OCI-LY1 (cell line): ENCODE measurements around the gene LMOD1.
"Not testable (repeated sequence)": the region's sequence is repeated elsewhere in the genome, so short reads cannot be mapped to it uniquely, and the experiment has no call there.

Experiments used
- H2AFZ ChIP-seq: fragments of 200-600 bp; sonication (generic), shearing (Covaris generic); 2 replicates; pipeline ENCODE4 v1.6.0; 2014; ENCODE audit warnings: antibody characterized with exemption, mild to moderate bottlenecking, low read length
- H3F3A ChIP-seq: fragments of 200-600 bp; sonication (generic), shearing (Covaris generic); 2 replicates; pipeline ENCODE4 v1.6.0; 2014; ENCODE audit warnings: mild to moderate bottlenecking, antibody characterized with exemption, low read length, moderate library complexity; ENCODE audit not compliant: insufficient read depth
- H3K27ac ChIP-seq: fragments of 200-600 bp; sonication (generic); 2 replicates; pipeline ENCODE4 v1.5.1; 2014; ENCODE audit warnings: low read length, mixed run types, mild to moderate bottlenecking, low read depth; ENCODE audit not compliant: poor library complexity, severe bottlenecking
- H3K27me3 ChIP-seq: fragments of 200-600 bp; sonication (generic); 2 replicates; pipeline ENCODE4 v1.6.0; 2014; ENCODE audit warnings: antibody characterized with exemption, mild to moderate bottlenecking, low read length, moderate library complexity; ENCODE audit not compliant: insufficient read depth
- H3K36me3 ChIP-seq: fragments of 200-600 bp; sonication (generic); 2 replicates; pipeline ENCODE4 v1.6.1; 2014; ENCODE audit warnings: mild to moderate bottlenecking, antibody characterized with exemption, low read length, moderate library complexity, mixed read lengths; ENCODE audit not compliant: insufficient read depth
- H3K4me1 ChIP-seq: fragments of 200-600 bp; sonication (generic); 2 replicates; pipeline ENCODE4 v1.5.1; 2014; ENCODE audit warnings: mild to moderate bottlenecking, low read length, moderate library complexity; ENCODE audit not compliant: insufficient read depth, severe bottlenecking
- H3K4me2 ChIP-seq: fragments of 200-600 bp; sonication (generic), shearing (Covaris generic); 2 replicates; pipeline ENCODE4 v1.6.1; 2014; ENCODE audit warnings: low read length
- H3K4me3 ChIP-seq: fragments of 200-600 bp; sonication (generic); 2 replicates; pipeline ENCODE4 v1.5.1; 2014; ENCODE audit warnings: low read length, low read depth, mild to moderate bottlenecking, mixed read lengths; ENCODE audit not compliant: poor library complexity, severe bottlenecking
- H3K79me2 ChIP-seq: fragments of 200-600 bp; shearing (Covaris generic); 2 replicates; pipeline ENCODE4 v1.6.1; 2016; ENCODE audit warnings: mixed run types, low read length, mixed read lengths; ENCODE audit not compliant: insufficient read depth
- H3K9ac ChIP-seq: fragments of 200-600 bp; sonication (generic), shearing (Covaris generic); 2 replicates; pipeline ENCODE4 v1.6.1; 2014; ENCODE audit warnings: mild to moderate bottlenecking, low read length, mixed read lengths
- H3K9me2 ChIP-seq: fragments of 200-600 bp; sonication (generic), shearing (Covaris generic); 2 replicates; pipeline ENCODE4 v1.6.1; 2014; ENCODE audit warnings: low read depth, mild to moderate bottlenecking, low read length, mixed read lengths
- H3K9me3 ChIP-seq: fragments of 200-600 bp; shearing (Covaris generic); 2 replicates; pipeline ENCODE4 v1.6.1; 2014; ENCODE audit warnings: low read length, mixed read lengths
- H4K20me1 ChIP-seq: fragments of 200-600 bp; sonication (generic), shearing (Covaris generic); 2 replicates; pipeline ENCODE4 v1.6.0; 2016; ENCODE audit warnings: mild to moderate bottlenecking, low read length; ENCODE audit not compliant: insufficient read depth
- CTCF ChIP-seq: fragments of 200-600 bp; sonication (generic), shearing (Covaris generic); IDR thresholded peaks from 2 replicates; pipeline ENCODE4 v1.5.1; 2017; ENCODE audit warnings: mild to moderate bottlenecking, antibody characterized with exemption, low read length, moderate library complexity, mixed read lengths
- EZH2 ChIP-seq: fragments of 200-600 bp; sonication (generic), shearing (Covaris generic); IDR thresholded peaks from 2 replicates; pipeline ENCODE4 v1.8.0; 2017; ENCODE audit warnings: borderline replicate concordance, mixed run types, mild to moderate bottlenecking, antibody characterized with exemption, low read length, moderate library complexity, mixed read lengths

Gene LMOD1

GRCh38 chr1:201941420-201942128 is 4.8 kb downstream of the LMOD1 start:
- no peaks in the 10 kb centered on the region for H3K4me1 ChIP-seq
- H4K20me1 ChIP-seq = no peaks in the 10 kb centered on the region
- no peaks in the 10 kb centered on the region for H3K79me2 ChIP-seq
- H3K9me2 ChIP-seq = no peaks in the 10 kb centered on the region
- no peak overlapping the region for H3K9ac ChIP-seq
- H2AFZ ChIP-seq = no peak overlapping the region
- no peak overlapping the region for H3K4me3 ChIP-seq
- no peaks in the 10 kb centered on the region; the same call in 1 of the 2 replicates for H3K27me3 ChIP-seq
- no peak overlapping the region for H3K4me2 ChIP-seq
- H3K27ac ChIP-seq = no peak overlapping the region
- no peaks in the 10 kb centered on the region for H3K36me3 ChIP-seq
- H3K9me3 ChIP-seq = no peaks in the 10 kb centered on the region
- TF ChIP-seq EZH2 = no peak
- TF ChIP-seq CTCF = no peak
- H3F3A ChIP-seq = no peaks in the 10 kb centered on the region

DNA sequence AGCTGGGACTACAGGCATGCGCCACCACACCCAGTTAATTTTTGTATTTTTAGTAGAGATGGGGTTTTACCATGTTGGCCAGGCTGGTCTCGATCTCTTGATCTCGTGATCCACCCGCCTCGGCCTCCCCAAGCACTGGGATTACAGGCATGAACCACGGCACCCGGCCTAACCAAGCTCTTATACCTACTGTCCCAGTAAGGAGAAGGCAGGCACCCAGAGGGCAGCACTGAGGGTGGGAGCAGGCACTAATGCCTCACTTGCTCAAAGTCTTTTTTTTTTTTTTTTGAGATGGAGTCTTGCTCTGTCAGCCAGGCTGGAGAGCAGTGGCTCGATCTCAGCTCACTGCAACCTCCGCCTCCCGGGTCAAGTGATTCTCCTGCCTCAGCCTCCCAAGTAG is 6.0 kb downstream of the LMOD1 start:
- not testable (repeated sequence) for H3K4me1 ChIP-seq, H3K36me3 ChIP-seq, H3K4me2 ChIP-seq, H3K4me3 ChIP-seq, H3K9ac ChIP-seq, H3F3A ChIP-seq, H2AFZ ChIP-seq, H3K9me3 ChIP-seq, H3K27ac ChIP-seq, H3K9me2 ChIP-seq, H3K27me3 ChIP-seq, H3K79me2 ChIP-seq, H4K20me1 ChIP-seq

GRCh38 chr1:201939574-201939973 is 6.8 kb downstream of the LMOD1 start:
- TF ChIP-seq CTCF (no peak), EZH2 (no peak)
- Histone ChIP-seq H3K79me2 (no peaks in the 10 kb centered on the region), H3K27ac (no peak overlapping the region), H3K4me3 (no peak overlapping the region), H3K27me3 (no peaks in the 10 kb centered on the region; the same call in 1 of the 2 replicates), H3K36me3 (no peaks in the 10 kb centered on the region), H3K4me2 (no peak overlapping the region), H2AFZ (no peak overlapping the region), H3F3A (no peaks in the 10 kb centered on the region), H3K9ac (no peak overlapping the region), H3K4me1 (no peaks in the 10 kb centered on the region), H4K20me1 (no peaks in the 10 kb centered on the region), H3K9me2 (no peaks in the 10 kb centered on the region), H3K9me3 (no peaks in the 10 kb centered on the region)

GRCh38 chr1:201939148-201939547 is 7.2 kb downstream of the LMOD1 start:
- H3K9me3 ChIP-seq = no peaks in the 10 kb centered on the region
- H2AFZ ChIP-seq = no peak overlapping the region

More at GRCh38 chr1:201939148-201939547, 7.2 kb downstream of the LMOD1 start:
- Histone ChIP-seq H3K36me3 (no peaks in the 10 kb centered on the region), H4K20me1 (no peaks in the 10 kb centered on the region), H3K4me3 (no peak overlapping the region), H3K79me2 (no peaks in the 10 kb centered on the region), H3K4me2 (no peak overlapping the region), H3K27me3 (no peaks in the 10 kb centered on the region; the same call in 1 of the 2 replicates), H3K9ac (no peak overlapping the region), H3F3A (no peaks in the 10 kb centered on the region), H3K27ac (no peak overlapping the region), H3K4me1 (no peaks in the 10 kb centered on the region), H3K9me2 (no peaks in the 10 kb centered on the region)
- TF ChIP-seq EZH2 (no peak), CTCF (no peak)
